Activated CD8-positive, alpha-beta memory T cell treated with anti-CD3 and anti-CD28 coated beads, Interleukin-2, amount 50 U/mL, for 1 hour (primary cell): ENCODE data around the gene HGFAC.
"Not testable (repeated sequence)": the region's sequence is repeated elsewhere in the genome, so short reads cannot be mapped to it uniquely, and the experiment has no call there.

Experiments
- DNase-seq: peaks from one replicate; pipeline ENCODE4 v3.0.0-alpha.2; 2020; ENCODE audit errors: extremely low read depth

HGFAC gene

DNA sequence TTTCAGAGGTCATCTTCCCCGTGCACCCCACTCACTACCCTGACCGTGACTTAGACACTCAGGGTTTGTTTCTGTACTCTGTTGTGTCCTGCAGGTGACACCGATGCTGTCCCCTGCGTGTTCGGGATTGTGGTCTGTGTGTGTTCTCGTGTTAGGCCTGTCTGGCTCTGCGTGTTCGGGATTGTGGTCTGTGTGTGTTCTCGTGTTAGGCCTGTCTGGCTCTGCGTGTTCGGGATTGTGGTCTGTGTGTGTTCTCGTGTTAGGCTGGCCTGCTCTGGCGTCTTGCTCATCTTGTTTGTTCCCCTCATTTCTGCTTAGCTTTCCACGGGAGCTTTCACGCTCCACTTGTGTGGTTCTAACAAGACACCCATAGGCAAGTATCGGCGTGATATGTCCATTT lies 30.6 kb upstream of the HGFAC start:
- DNase-seq = not testable (repeated sequence)

- DNase-seq = no peak
These were observed 30.1 kb upstream of the HGFAC start for GRCh38 chr4:3411676-3412075.

DNA sequence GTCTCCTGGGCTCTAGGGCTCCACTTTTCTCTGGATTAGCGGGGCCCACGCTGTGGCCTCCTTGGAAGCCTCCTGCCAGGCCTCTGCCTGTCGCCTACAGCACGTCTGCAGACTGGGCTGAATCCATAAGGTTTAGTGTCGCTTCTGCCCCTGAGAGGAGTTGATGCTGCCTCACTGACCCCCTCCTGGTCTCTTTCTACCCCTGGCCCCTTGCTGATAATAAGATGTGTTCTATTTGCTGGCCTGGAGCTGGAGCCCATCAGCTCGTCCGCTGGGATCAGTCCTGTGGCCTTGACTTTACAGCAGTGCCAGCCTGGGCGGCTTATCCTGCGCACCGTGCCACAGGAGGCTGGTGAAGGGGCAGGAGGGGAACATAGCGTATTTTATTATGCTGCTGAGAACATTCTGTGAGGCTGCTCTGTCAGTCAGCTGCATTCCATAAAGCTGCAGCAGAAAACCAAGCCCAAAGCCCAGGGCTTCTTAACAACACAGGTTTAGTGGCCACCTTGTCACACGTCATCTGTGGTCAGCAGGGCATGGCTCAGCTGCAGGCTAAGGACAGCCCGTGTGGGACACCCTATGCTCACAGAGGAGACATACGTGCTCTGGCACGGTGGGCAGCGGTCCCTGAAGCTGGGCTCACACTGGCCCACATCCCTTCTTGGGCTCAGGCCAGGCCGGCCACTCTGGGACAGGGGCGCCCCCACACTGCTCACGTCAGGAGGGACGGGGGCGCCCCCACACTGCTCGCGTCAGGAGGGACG lies 29.3 kb upstream of the HGFAC start:
- no peak for DNase-seq

- no peak for DNase-seq
These were observed 28.5 kb upstream of the HGFAC start for GRCh38 chr4:3413217-3413671.

GRCh38 chr4:3413675-3414420 lies 27.9 kb upstream of the HGFAC start:
- DNase-seq = no peak

DNA sequence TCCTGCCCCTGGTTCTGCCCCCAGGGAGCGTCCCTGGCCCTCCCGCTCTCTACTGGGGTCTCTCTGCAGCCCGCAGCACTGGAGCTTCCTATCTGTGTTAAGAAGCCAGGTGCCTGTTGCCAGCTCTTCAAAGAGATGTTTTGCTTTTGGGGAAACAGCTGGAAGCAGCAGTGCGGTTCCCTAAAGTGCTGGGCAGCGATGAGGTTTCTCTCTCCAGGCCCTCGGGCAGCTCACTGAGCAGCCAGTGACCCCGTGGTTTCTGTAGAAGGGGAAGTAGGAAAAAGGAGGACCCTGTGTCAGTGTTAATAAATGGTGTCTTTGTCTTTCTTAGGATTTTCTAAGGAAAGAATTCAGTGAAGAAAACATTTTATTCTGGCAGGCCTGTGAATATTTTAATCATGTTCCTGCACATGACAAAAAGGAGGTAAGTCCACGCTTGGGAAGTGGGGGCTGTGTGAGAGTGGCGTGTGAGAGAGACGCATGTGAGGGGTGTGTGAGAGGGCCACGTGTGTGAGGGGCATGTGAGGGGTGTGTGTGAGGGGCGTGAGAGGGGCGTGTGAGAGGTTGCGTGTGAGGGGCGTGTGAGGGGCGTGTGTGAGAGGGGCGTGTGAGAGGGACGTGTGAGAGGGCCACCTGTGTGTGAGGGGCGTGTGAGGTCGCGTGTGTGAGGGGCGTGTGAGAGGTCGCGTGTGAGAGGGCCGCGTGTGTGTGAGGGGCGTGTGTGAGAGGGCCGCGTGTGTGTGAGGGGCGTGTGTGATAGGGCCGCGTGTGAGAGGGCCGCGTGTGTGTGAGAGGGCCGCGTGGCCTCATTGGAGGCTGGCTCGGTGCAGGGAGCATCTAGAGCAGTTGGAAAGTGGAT lies 27.1 kb upstream of the HGFAC start:
- DNase-seq = no peak

DNA sequence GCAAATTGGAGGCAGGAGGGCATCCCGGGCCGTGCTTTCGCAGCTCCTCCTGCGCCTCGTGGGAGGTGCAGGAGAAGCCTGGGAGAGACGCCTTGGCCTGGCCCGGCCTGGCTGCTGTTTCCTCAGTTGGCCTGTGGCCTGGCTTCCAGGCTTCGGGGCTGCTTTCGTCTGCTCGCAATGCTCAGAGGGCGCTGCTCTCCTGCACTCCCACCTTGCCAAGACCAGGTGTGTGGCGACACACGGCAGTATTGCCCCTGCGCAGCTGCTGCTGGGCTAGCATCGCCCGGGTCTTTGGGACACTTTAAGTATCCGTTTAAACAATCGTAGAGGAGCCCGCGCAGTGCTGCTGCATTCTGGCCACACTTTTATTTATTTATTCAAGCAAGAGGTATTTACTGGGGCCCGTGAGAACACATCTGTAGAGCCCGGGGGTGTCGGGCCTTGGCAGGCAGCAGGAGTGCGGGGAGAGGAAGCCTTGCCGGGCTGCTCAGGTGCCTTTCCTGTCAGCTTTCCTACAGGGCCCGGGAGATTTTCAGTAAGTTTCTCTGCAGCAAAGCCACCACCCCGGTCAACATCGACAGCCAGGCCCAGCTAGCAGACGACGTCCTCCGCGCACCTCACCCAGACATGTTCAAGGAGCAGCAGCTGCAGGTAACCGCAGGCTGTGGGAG lies 26.2 kb upstream of the HGFAC start:
- DNase-seq = no peak

GRCh38 chr4:3416270-3416669 lies 25.5 kb upstream of the HGFAC start:
- DNase-seq = no peak

DNA sequence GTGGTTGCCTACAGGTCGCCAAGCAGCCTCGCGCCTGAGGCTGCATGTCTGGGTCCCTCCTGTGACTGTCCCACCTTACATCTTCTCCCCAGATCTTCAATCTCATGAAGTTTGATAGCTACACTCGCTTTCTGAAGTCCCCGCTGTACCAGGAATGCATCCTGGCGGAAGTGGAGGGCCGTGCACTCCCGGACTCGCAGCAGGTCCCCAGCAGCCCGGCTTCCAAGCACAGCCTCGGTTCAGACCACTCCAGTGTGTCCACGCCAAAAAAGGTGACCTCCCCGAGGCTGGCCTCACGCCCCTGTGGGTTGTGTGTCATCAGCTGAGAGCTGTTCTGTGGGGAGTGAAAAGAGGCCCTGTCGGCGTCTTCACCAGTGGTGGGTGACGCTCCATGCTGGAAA lies 24.9 kb upstream of the HGFAC start:
- DNase-seq = no peak

GRCh38 chr4:3417448-3417847 lies 24.3 kb upstream of the HGFAC start:
- DNase-seq = no peak

GRCh38 chr4:3418029-3418762 lies 23.6 kb upstream of the HGFAC start:
- no peak for DNase-seq

GRCh38 chr4:3419836-3420605 lies 21.7 kb upstream of the HGFAC start:
- no peak for DNase-seq

GRCh38 chr4:3420606-3420955 lies 21.2 kb upstream of the HGFAC start:
- no peak for DNase-seq

GRCh38 chr4:3420956-3421355 lies 20.8 kb upstream of the HGFAC start:
- no peak for DNase-seq

DNA sequence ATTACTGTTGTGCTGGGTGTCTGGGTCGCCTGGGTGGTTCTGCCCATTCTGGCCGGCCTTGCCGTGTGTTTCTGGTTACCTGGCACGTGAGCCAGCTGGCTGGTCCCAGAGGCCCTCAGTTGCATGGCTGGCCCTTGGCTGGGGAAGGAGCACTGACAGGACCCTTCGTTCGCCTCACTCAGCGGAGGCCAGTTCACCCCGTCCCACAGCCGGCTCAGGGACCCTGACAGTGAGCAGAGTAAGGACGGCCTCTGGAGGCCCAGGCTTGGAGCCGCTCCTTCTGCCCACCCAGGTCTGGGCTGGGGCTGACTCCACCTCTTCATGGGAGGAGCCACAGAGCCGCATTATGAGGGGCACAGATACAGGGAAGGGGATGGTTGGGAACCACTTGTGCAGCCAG lies 20.3 kb upstream of the HGFAC start:
- no peak for DNase-seq

GRCh38 chr4:3422241-3422801 lies 19.4 kb upstream of the HGFAC start:
- DNase-seq = no peak

DNA sequence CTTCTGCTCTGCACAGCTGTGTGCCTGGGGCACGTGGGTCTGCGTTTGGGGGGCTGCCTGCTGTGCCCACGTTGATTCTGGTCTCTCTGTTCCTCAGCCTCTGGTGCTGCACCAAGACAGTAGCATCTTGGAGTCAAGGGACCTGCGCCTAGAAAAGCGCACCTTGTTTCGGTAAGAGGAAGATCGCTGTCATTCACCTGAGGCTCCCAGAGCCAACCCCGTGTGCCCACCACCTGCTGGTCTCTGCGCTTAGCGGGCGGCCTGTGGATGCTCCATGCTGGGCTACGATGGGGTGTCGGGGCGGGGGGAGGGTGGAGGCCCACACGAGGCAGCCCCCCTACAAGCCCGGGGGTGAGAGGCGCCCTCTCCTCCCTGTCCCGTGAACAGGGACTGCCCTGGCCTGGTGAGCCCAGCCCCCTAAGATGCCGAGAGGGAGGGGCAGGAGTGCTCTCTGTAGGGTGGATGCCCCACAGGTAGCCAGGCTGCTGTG lies 18.9 kb upstream of the HGFAC start:
- DNase-seq = no peak

DNA sequence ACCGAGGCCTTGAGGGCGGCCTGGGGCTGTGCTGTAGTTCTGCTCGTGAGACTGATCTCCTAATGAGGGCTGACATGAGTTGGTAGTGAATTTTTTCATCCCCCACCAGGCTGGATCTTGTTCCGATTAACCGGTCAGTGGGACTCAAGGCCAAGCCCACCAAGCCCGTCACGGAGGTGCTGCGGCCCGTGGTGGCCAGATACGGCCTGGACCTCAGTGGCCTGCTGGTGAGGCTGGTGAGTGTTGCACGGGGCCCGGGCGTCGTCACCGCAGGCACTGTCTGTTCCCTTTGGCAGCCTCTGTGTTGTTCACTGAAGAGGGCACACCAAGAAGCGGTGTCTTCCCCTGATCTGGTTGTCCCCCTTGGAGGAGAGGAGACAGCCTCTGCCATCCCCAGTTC lies 18.4 kb upstream of the HGFAC start:
- DNase-seq = no peak

DNA sequence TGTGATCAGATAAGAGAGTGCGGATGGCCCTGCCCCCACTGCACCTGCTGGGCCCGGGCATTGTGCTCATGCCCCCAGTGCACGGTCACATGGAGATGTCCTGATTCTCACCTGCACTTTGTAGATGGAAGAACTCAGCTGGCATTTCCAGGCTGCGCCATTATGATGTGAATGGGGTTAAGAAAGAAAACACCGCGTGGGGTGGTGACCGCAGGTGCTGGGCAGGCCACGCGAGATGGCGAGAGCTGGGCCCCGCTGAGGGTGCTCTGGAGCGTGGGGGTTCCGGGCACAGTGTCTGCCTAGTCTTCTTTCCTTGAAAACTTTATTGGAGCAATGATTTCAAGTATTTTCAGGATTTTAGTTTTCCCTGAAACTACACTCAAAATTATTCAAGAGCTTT lies 17.8 kb upstream of the HGFAC start:
- no peak for DNase-seq

GRCh38 chr4:3424522-3425095 lies 17.2 kb upstream of the HGFAC start:
- DNase-seq = no peak
